ENCODE measurements around the gene NOVA2.

GRCh38 chr19:46018729-46019251 lies 45.1 kb upstream of the NOVA2 start:
- TF ChIP-seq, protein P1, sequence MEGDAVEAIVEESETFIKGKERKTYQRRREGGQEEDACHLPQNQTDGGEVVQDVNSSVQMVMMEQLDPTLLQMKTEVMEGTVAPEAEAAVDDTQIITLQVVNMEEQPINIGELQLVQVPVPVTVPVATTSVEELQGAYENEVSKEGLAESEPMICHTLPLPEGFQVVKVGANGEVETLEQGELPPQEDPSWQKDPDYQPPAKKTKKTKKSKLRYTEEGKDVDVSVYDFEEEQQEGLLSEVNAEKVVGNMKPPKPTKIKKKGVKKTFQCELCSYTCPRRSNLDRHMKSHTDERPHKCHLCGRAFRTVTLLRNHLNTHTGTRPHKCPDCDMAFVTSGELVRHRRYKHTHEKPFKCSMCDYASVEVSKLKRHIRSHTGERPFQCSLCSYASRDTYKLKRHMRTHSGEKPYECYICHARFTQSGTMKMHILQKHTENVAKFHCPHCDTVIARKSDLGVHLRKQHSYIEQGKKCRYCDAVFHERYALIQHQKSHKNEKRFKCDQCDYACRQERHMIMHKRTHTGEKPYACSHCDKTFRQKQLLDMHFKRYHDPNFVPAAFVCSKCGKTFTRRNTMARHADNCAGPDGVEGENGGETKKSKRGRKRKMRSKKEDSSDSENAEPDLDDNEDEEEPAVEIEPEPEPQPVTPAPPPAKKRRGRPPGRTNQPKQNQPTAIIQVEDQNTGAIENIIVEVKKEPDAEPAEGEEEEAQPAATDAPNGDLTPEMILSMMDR (conservative IDR thresholded peaks at IDR 0.05; ENCODE audit: low read depth, low read length): no peak
- no peak for TF ChIP-seq EZH2 (IDR thresholded peaks at IDR 0.05; ENCODE audit: borderline replicate concordance, low read depth, low read length, poor library complexity, severe bottlenecking)

Measured in A673 (cell line).